ENCODE results near the gene AKNA.

DNA sequence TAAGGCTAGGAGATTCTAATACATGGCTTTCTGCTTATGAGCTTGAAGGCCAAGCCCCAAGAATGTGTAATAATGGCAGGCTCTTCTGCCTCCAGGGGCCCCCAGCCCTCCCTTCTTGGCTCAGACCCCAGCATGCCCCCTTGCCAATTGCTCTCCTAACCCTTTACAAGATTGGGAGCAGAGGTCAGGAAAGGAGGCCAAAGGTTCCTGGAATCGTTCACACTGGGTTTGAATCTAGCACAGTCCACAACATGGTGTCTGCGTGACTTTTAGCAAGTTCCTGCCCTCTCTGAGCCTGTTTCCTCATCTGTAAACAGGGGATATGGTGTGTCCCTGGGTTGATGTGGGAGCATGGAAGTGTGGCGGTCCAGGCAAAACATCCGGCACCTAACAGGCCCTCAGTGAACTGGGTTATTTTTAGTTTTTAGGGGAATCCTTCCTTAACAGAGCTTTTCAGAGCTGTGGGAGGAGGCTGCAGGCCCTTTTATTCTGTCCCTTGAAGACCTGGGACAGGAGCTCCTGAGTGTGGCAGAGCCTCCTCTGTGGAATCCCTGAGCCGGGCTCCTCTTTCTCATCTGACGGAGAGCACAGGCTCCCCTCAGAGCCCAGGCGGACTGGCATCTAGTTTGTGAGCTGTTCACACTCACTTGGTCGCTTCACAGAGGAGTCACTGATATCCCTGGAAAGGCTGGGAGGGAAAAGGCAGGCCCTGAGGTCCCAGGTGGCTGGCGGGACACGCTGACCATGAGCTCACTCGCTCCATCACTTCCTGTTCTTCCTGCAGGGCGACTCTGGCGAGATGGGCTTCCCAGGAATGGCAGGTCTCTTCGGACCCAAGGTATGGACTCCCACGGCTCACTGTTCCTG, 88.3 kb downstream of the AKNA start:
- TF ChIP-seq POLR2A (IDR thresholded peaks at IDR 0.05) = no peak
- TF ChIP-seq, protein P1, sequence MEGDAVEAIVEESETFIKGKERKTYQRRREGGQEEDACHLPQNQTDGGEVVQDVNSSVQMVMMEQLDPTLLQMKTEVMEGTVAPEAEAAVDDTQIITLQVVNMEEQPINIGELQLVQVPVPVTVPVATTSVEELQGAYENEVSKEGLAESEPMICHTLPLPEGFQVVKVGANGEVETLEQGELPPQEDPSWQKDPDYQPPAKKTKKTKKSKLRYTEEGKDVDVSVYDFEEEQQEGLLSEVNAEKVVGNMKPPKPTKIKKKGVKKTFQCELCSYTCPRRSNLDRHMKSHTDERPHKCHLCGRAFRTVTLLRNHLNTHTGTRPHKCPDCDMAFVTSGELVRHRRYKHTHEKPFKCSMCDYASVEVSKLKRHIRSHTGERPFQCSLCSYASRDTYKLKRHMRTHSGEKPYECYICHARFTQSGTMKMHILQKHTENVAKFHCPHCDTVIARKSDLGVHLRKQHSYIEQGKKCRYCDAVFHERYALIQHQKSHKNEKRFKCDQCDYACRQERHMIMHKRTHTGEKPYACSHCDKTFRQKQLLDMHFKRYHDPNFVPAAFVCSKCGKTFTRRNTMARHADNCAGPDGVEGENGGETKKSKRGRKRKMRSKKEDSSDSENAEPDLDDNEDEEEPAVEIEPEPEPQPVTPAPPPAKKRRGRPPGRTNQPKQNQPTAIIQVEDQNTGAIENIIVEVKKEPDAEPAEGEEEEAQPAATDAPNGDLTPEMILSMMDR (IDR thresholded peaks at IDR 0.05) = no peak
